Rectal smooth muscle tissue (tissue), 1 donor: ENCODE measurements around the gene ZSCAN12.
"Not testable (repeated sequence)": the region's sequence is repeated elsewhere in the genome, so short reads cannot be mapped to it uniquely, and the experiment has no call there.

ENCODE experiments used
- H3K27ac ChIP-seq: one replicate; pipeline ENCODE4 v1.7.0; 2013; ENCODE audit warnings: low read depth, low read length, inconsistent platforms
- H3K27me3 ChIP-seq: one replicate; pipeline ENCODE4 v1.7.0; 2013; ENCODE audit warnings: low read length; ENCODE audit not compliant: control insufficient read depth, insufficient read depth
- H3K36me3 ChIP-seq: one replicate; pipeline ENCODE4 v1.7.0; 2013; ENCODE audit warnings: low read length; ENCODE audit not compliant: control insufficient read depth, insufficient read depth
- H3K4me1 ChIP-seq: one replicate; pipeline ENCODE4 v1.7.0; 2013; ENCODE audit warnings: low read length; ENCODE audit not compliant: control insufficient read depth, insufficient read depth
- H3K4me3 ChIP-seq: one replicate; pipeline ENCODE4 v1.7.0; 2013; ENCODE audit warnings: low read length
- H3K9ac ChIP-seq: one replicate; pipeline ENCODE4 v1.7.0; 2013; ENCODE audit warnings: low read length

Gene ZSCAN12

GRCh38 chr6:28359562-28359961 is 40.0 kb downstream of the ZSCAN12 start:
- H3K36me3 ChIP-seq, H3K27ac ChIP-seq, H3K9ac ChIP-seq: not testable (repeated sequence)

GRCh38 chr6:28357036-28357435 is 42.5 kb downstream of the ZSCAN12 start:
- peak overlapping the region; percentile 90 for H3K27ac ChIP-seq
- H3K27me3 ChIP-seq: no peaks in the 10 kb centered on the region
- H3K4me1 ChIP-seq: peaks cover 25% of the 10 kb centered on the region
- H3K4me3 ChIP-seq: peak overlapping the region; percentile 62
- no peak overlapping the region for H3K9ac ChIP-seq
- H3K36me3 ChIP-seq: peaks cover 2% of the 10 kb centered on the region

More at GRCh38 chr6:28359562-28359961, 40.0 kb downstream of the ZSCAN12 start:
- not testable (repeated sequence) for H3K27me3 ChIP-seq, H3K4me3 ChIP-seq
- peaks cover 21% of the 10 kb centered on the region for H3K4me1 ChIP-seq

GRCh38 chr6:28356666-28357020 is 42.9 kb downstream of the ZSCAN12 start:
- H3K27me3 ChIP-seq: no peaks in the 10 kb centered on the region
- H3K27ac ChIP-seq: peak overlapping the region; percentile 90
- H3K9ac ChIP-seq: peak overlapping the region; percentile 29
- H3K36me3 ChIP-seq: peaks cover 2% of the 10 kb centered on the region
- peak overlapping the region; percentile 62 for H3K4me3 ChIP-seq
- peaks cover 25% of the 10 kb centered on the region for H3K4me1 ChIP-seq

- peak overlapping the region; percentile 29 for H3K9ac ChIP-seq
- H3K4me1 ChIP-seq: peaks cover 25% of the 10 kb centered on the region
- H3K27ac ChIP-seq: peak overlapping the region; percentile 90
- peak overlapping the region; percentile 62 for H3K4me3 ChIP-seq
- H3K36me3 ChIP-seq: no peaks in the 10 kb centered on the region
- no peaks in the 10 kb centered on the region for H3K27me3 ChIP-seq
Measured at GRCh38 chr6:28355743-28356665, 43.5 kb downstream of the ZSCAN12 start.

- Histone ChIP-seq H3K36me3 (no peaks in the 10 kb centered on the region), H3K27ac (peak overlapping the region; percentile 90), H3K9ac (no peak overlapping the region), H3K4me3 (peak overlapping the region; percentile 62), H3K27me3 (no peaks in the 10 kb centered on the region), H3K4me1 (peaks cover 25% of the 10 kb centered on the region)
Measured at GRCh38 chr6:28354688-28355554, 44.6 kb downstream of the ZSCAN12 start.

GRCh38 chr6:28353981-28354676 is 45.4 kb downstream of the ZSCAN12 start:
- Histone ChIP-seq H3K9ac (no peak overlapping the region), H3K27ac (peak overlapping the region; percentile 90), H3K4me1 (peaks cover 25% of the 10 kb centered on the region), H3K36me3 (no peaks in the 10 kb centered on the region), H3K27me3 (no peaks in the 10 kb centered on the region), H3K4me3 (peak overlapping the region; percentile 56)

- peak overlapping the region; percentile 56 for H3K4me3 ChIP-seq
- no peak overlapping the region for H3K9ac ChIP-seq
- no peaks in the 10 kb centered on the region for H3K27me3 ChIP-seq
- peak overlapping the region; percentile 90 for H3K27ac ChIP-seq
- H3K36me3 ChIP-seq: no peaks in the 10 kb centered on the region
- H3K4me1 ChIP-seq: peaks cover 25% of the 10 kb centered on the region
Measured at GRCh38 chr6:28353356-28353755, 46.2 kb downstream of the ZSCAN12 start.

GRCh38 chr6:28351493-28351925 is 48.0 kb downstream of the ZSCAN12 start:
- Histone ChIP-seq H3K9ac (no peak overlapping the region), H3K27me3 (no peaks in the 10 kb centered on the region), H3K36me3 (no peaks in the 10 kb centered on the region), H3K27ac (no peak overlapping the region), H3K4me3 (no peak overlapping the region), H3K4me1 (peaks cover 19% of the 10 kb centered on the region)

- no peak overlapping the region for H3K9ac ChIP-seq
- H3K4me3 ChIP-seq: peak overlapping the region; percentile 80
- H3K36me3 ChIP-seq: no peaks in the 10 kb centered on the region
- peaks cover 15% of the 10 kb centered on the region for H3K4me1 ChIP-seq
- H3K27ac ChIP-seq: peak overlapping the region; percentile 80
- H3K27me3 ChIP-seq: no peaks in the 10 kb centered on the region
Measured at GRCh38 chr6:28351087-28351486, 48.5 kb downstream of the ZSCAN12 start.

- Histone ChIP-seq H3K36me3 (no peaks in the 10 kb centered on the region), H3K27me3 (no peaks in the 10 kb centered on the region), H3K9ac (peak within 1 kb of the TSS; percentile 79), H3K4me1 (peaks cover 9% of the 10 kb centered on the region), H3K27ac (peak within 1 kb of the TSS; percentile 80), H3K4me3 (peak within 1 kb of the TSS; percentile 80)
Measured at GRCh38 chr6:28349892-28350737, 49.4 kb downstream of the ZSCAN12 start, which contains the start of gene ZKSCAN3. ZKSCAN3 (plus strand) TSS chr6:28349947; CDS start chr6:28359587, 9,640 bp downstream.

GRCh38 chr6:28349344-28349891 is 50.1 kb downstream of the ZSCAN12 start:
- H3K36me3 ChIP-seq: no peaks in the 10 kb centered on the region
- peak overlapping the region; percentile 80 for H3K4me3 ChIP-seq
- H3K9ac ChIP-seq: no peak overlapping the region
- peak overlapping the region; percentile 80 for H3K27ac ChIP-seq
- no peaks in the 10 kb centered on the region for H3K27me3 ChIP-seq
- peaks cover 2% of the 10 kb centered on the region for H3K4me1 ChIP-seq
